ENCODE data around the gene PTX4.

The PTX4 gene

DNA sequence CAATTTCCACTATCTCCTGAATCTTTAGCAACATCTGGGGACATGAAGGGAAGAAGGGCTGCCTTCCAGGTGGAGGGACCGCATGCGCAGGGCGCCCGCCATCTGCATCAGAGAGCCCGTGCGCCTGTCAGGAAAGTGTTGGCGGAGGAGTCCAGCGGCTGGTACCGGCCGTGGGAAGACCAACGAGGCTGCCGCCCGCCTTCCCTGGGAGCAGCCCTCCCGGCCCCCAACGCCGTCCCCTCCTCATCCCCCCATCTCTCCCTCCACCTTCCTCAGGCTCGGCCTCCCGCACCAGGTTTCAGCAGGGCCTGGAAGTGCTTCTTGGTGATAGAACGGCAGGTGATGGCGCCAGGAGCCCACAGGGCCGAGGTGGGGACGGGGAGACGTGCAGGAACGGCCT lies 22.7 kb downstream of the PTX4 start:
- no peak overlapping the region for H2AFZ ChIP-seq (ENCODE audit: low read length)
- H3K36me3 ChIP-seq (ENCODE audit: insufficient read depth, low read length) = no peaks in the 10 kb centered on the region
- no peaks in the 10 kb centered on the region for H3K27me3 ChIP-seq (ENCODE audit: insufficient read depth, low read length, poor library complexity, severe bottlenecking)
- TF ChIP-seq CTCF (conservative IDR thresholded peaks at IDR 0.05; ENCODE audit: low read length) (no peak), EZH2phosphoT487 (IDR thresholded peaks at IDR 0.05; ENCODE audit: borderline replicate concordance) (no peak)
- no peak overlapping the region for H3K9ac ChIP-seq (ENCODE audit: low read depth, low read length, poor library complexity, severe bottlenecking)
- H4K20me1 ChIP-seq (ENCODE audit: insufficient read depth, low read length, poor library complexity, severe bottlenecking) = no peaks in the 10 kb centered on the region
- H3F3A ChIP-seq (ENCODE audit: low read depth) = no peaks in the 10 kb centered on the region
- no peak overlapping the region for H3K4me3 ChIP-seq (ENCODE audit: low read length, poor library complexity, severe bottlenecking)
- no peaks in the 10 kb centered on the region for H3K9me3 ChIP-seq (ENCODE audit: insufficient read depth, low read depth, low read length)
- H3K4me1 ChIP-seq (ENCODE audit: insufficient read depth, low read length, poor library complexity, severe bottlenecking) = no peaks in the 10 kb centered on the region
- H3K79me2 ChIP-seq (ENCODE audit: insufficient read depth, low read length) = no peaks in the 10 kb centered on the region
- H3K9me2 ChIP-seq (replicated peaks; ENCODE audit: low read depth, low read length) = no peaks in the 10 kb centered on the region
- H3K4me2 ChIP-seq (ENCODE audit: low read depth, low read length, poor library complexity, severe bottlenecking) = no peak overlapping the region

DNA sequence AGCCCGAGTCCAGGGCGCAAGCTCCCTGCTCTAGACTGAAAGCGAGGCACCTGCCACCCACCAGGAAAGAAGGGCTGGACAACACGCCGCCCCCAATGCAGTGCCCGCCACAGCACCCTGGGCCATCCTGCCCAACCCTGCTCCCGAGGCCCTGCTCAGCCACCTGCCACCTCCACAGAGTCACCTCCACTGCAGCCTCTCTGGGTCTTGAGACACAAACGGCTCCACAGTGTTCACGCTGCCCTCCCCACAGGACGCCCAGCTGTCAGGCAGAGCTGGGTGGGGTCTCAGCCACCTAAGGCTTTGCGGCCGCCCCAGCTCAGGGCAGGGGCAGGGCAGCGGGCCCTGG lies 23.2 kb downstream of the PTX4 start:
- Histone ChIP-seq H4K20me1 (ENCODE audit: insufficient read depth, low read length, poor library complexity, severe bottlenecking) (no peaks in the 10 kb centered on the region), H3K4me1 (ENCODE audit: insufficient read depth, low read length, poor library complexity, severe bottlenecking) (no peaks in the 10 kb centered on the region), H3K9me2 (replicated peaks; ENCODE audit: low read depth, low read length) (no peaks in the 10 kb centered on the region), H3K79me2 (ENCODE audit: insufficient read depth, low read length) (no peaks in the 10 kb centered on the region), H3K4me2 (ENCODE audit: low read depth, low read length, poor library complexity, severe bottlenecking) (no peak overlapping the region), H2AFZ (ENCODE audit: low read length) (no peak overlapping the region), H3K27me3 (ENCODE audit: insufficient read depth, low read length, poor library complexity, severe bottlenecking) (no peaks in the 10 kb centered on the region), H3K36me3 (ENCODE audit: insufficient read depth, low read length) (no peaks in the 10 kb centered on the region), H3K9ac (ENCODE audit: low read depth, low read length, poor library complexity, severe bottlenecking) (no peak overlapping the region), H3F3A (ENCODE audit: low read depth) (no peaks in the 10 kb centered on the region), H3K4me3 (ENCODE audit: low read length, poor library complexity, severe bottlenecking) (no peak overlapping the region), H3K9me3 (ENCODE audit: insufficient read depth, low read depth, low read length) (no peaks in the 10 kb centered on the region)
- TF ChIP-seq CTCF (conservative IDR thresholded peaks at IDR 0.05; ENCODE audit: low read length) (no peak), EZH2phosphoT487 (IDR thresholded peaks at IDR 0.05; ENCODE audit: borderline replicate concordance) (no peak)

DNA sequence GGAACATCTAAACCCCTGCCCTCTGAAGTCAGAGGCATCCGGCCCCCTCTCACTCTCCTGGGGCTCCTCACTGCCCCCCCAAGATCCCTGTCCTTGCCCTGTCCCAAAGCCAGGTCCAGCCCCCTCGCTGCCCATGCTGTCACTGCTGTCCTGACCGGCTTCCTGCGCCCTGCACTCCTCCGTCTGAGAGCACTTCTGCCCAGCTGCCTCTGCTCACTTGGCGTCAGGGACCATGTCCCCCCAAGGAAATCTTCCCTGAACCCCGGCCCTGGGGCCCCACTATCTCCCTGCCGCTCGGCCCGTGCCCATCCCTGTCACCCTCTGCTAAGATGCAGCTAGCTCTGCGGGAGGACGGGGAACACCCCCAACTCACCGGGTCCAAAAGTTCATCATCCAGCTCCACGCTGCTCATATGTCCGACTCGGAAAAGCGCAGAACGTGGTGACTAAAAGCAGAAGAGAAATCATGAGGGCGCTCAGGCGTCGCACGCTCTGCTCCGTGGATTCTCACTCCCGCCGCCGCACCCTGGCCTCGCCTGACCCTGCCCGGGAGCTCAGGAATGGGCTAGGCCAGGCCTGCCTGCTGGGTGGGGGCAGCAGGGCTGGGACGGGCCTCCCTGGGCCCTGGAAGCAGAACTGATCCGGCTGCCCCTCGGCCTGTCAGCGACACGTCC lies 23.7 kb downstream of the PTX4 start:
- no peaks in the 10 kb centered on the region for H3K36me3 ChIP-seq (ENCODE audit: insufficient read depth, low read length)
- no peaks in the 10 kb centered on the region for H3F3A ChIP-seq (ENCODE audit: low read depth)
- no peaks in the 10 kb centered on the region for H3K79me2 ChIP-seq (ENCODE audit: insufficient read depth, low read length)
- H4K20me1 ChIP-seq (ENCODE audit: insufficient read depth, low read length, poor library complexity, severe bottlenecking) = no peaks in the 10 kb centered on the region
- no peak overlapping the region for H3K4me2 ChIP-seq (ENCODE audit: low read depth, low read length, poor library complexity, severe bottlenecking)
- H3K27me3 ChIP-seq (ENCODE audit: insufficient read depth, low read length, poor library complexity, severe bottlenecking) = no peaks in the 10 kb centered on the region
- no peak overlapping the region for H2AFZ ChIP-seq (ENCODE audit: low read length)
- no peaks in the 10 kb centered on the region for H3K9me2 ChIP-seq (replicated peaks; ENCODE audit: low read depth, low read length)
- H3K4me3 ChIP-seq (ENCODE audit: low read length, poor library complexity, severe bottlenecking) = no peak overlapping the region
- no peaks in the 10 kb centered on the region for H3K4me1 ChIP-seq (ENCODE audit: insufficient read depth, low read length, poor library complexity, severe bottlenecking)
- TF ChIP-seq EZH2phosphoT487 (IDR thresholded peaks at IDR 0.05; ENCODE audit: borderline replicate concordance) (no peak), CTCF (conservative IDR thresholded peaks at IDR 0.05; ENCODE audit: low read length) (no peak)
- H3K9ac ChIP-seq (ENCODE audit: low read depth, low read length, poor library complexity, severe bottlenecking) = no peak overlapping the region
- no peaks in the 10 kb centered on the region for H3K9me3 ChIP-seq (ENCODE audit: insufficient read depth, low read depth, low read length)
